ENCODE data around the gene RXRA.

Gene RXRA

GRCh38 chr9:134456756-134457305, 130.6 kb downstream of the RXRA start:
- H3K4me3 ChIP-seq (ENCODE audit: low read depth, low read length) = no peak overlapping the region

DNA sequence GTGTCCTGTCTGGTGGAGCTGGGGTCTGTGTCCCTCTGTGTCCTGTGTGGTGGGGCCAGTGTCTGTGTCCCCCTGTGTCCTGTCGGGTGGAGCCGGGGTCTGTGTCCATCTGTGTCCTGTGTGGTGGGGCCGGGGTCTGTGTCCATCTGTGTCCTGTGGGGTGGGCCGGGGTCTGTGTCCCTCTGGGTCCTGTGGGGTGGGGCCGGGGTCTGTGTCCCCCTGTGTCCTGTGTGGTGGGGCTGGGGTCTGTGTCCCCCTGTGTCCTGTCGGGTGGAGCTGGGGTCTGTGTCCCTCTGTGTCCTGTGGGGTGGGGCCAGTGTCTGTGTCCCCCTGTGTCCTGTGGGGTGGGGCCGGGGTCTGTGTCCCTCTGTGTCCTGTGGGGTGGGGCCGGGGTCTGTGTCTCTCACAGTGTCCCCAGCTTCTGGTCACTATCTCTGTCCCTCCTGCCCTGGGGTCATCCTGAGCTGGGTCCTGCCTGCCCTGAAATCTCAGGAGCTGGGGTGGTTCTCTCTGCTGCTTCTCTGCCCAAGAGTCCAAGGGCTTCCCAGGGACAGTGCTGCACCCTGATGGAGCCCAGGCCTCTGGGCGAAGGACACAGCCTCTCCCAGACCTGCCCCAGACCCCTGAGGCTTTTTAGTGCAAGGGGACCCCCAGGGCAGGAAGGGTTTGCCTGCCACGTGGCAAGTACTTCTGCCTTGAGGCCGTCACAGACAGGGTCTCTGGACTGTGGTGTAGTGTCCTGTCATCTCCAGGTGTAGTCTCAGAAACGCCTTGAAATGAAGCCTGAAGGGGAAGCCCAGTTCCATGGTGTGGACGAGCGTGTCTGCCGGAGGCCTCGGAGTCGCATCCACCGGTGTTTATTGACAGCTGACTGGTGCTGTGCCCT, 131.3 kb downstream of the RXRA start:
- TF ChIP-seq CTCF (IDR thresholded peaks at IDR 0.05; ENCODE audit: low read depth, low read length) = no peak
- Histone ChIP-seq H3K27ac (no peak overlapping the region), H3K27me3 (ENCODE audit: insufficient read depth, low read depth, severe bottlenecking) (no peaks in the 10 kb centered on the region), H3K4me3 (ENCODE audit: low read depth, low read length) (no peak overlapping the region), H3K36me3 (no peaks in the 10 kb centered on the region), H3K9me3 (ENCODE audit: severe bottlenecking) (no peaks in the 10 kb centered on the region)
- no peak for DNase-seq

More at GRCh38 chr9:134456756-134457305, 130.6 kb downstream of the RXRA start:
- Histone ChIP-seq H3K27ac (no peak overlapping the region), H3K27me3 (ENCODE audit: insufficient read depth, low read depth, severe bottlenecking) (no peaks in the 10 kb centered on the region), H3K36me3 (no peaks in the 10 kb centered on the region), H3K9me3 (ENCODE audit: severe bottlenecking) (no peaks in the 10 kb centered on the region)
- TF ChIP-seq CTCF (IDR thresholded peaks at IDR 0.05; ENCODE audit: low read depth, low read length) = no peak
- DNase-seq = no peak

DNA sequence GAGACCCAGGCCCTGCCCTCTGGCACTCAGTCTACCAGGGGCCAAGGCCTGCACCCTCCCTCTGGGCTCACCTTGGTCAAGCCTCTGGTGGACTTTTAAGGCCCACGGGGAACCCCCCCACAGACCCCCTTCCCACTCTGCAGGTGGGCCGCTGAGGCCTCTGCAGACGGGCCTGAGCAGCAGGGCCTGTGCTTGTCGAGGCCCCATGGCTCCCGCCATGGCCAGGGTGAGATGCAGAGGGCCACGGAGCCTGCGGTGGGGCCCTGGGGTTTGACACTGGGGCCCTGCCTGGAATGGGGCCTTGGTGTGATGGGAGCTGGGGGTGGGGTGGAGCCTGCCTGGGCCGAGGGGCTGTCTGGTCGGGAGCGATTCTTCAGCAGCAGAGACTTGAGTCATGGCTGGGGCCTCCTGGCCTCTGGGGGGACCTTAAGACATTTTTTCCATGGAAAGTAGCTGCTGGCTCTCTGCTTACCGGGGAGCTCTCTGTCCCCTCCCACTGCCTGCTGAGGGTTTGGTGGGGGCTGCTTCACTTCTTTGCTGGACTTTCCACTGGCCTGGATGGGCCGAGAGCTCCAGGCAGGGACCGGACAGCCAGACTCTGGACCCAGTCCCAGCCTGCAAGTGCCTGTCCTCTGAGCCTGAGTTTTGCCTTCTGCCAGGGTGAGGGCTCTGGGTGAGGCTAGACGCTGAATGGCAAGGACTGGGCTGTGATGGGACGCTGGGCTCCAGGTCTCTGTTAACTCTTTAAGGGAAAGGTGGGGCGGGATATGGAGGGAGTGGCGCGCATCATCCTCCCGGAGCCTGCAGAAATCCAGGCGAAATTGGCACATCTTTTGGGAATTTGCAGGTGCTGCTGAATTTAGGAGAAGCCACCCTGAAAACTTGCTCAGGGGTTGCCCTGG, 132.2 kb downstream of the RXRA start:
- H3K27me3 ChIP-seq (ENCODE audit: insufficient read depth, low read depth, severe bottlenecking) = no peaks in the 10 kb centered on the region
- no peaks in the 10 kb centered on the region for H3K36me3 ChIP-seq
- H3K27ac ChIP-seq = no peak overlapping the region
- no peak for TF ChIP-seq CTCF (IDR thresholded peaks at IDR 0.05; ENCODE audit: low read depth, low read length)
- no peak overlapping the region for H3K4me3 ChIP-seq (ENCODE audit: low read depth, low read length)
- no peaks in the 10 kb centered on the region for H3K9me3 ChIP-seq (ENCODE audit: severe bottlenecking)
- no peak for DNase-seq

- TF ChIP-seq CTCF (IDR thresholded peaks at IDR 0.05; ENCODE audit: low read depth, low read length) = no peak
- Histone ChIP-seq H3K4me3 (ENCODE audit: low read depth, low read length) (no peak overlapping the region), H3K27ac (no peak overlapping the region), H3K9me3 (ENCODE audit: severe bottlenecking) (no peaks in the 10 kb centered on the region), H3K27me3 (ENCODE audit: insufficient read depth, low read depth, severe bottlenecking) (no peaks in the 10 kb centered on the region), H3K36me3 (no peaks in the 10 kb centered on the region)
- no peak for DNase-seq
Measured at GRCh38 chr9:134459164-134459563, 132.9 kb downstream of the RXRA start.

- no peaks in the 10 kb centered on the region for H3K9me3 ChIP-seq (ENCODE audit: severe bottlenecking)
- no peak overlapping the region for H3K27ac ChIP-seq
- no peak overlapping the region for H3K4me3 ChIP-seq (ENCODE audit: low read depth, low read length)
- no peaks in the 10 kb centered on the region for H3K36me3 ChIP-seq
- no peak for TF ChIP-seq CTCF (IDR thresholded peaks at IDR 0.05; ENCODE audit: low read depth, low read length)
- no peak for DNase-seq
- no peaks in the 10 kb centered on the region for H3K27me3 ChIP-seq (ENCODE audit: insufficient read depth, low read depth, severe bottlenecking)
Measured at GRCh38 chr9:134459573-134459972, 133.3 kb downstream of the RXRA start.

Measured in WERI-Rb-1 (cell line).